T-helper 1 cell treated with Interleukin-12 subunit alpha and Interleukin-12 subunit beta and Interleukin-4 antibody, amounts not matched to agents 30 ng/mL and 1 ng/mL, for 36 hours (primary cell): ENCODE data around the gene NOP16. TPM values are rescaled to one million over a fixed set of nuclear protein-coding genes. Genes with fewer than 3 reads are reported as not detected.
"Not testable (repeated sequence)": the region's sequence is repeated elsewhere in the genome, so short reads cannot be mapped to it uniquely, and the experiment has no call there.

Experiments
- intact Hi-C: fragments of 100-400 bp; cut with micrococcal nuclease; formaldehyde crosslinking; loops from one replicate; pipeline ENCODE4 v1.15.1; 2024
- total RNA-seq: library from RNA; stranded (reverse); gene quantifications from 2 replicates; pipeline ENCODE4 v1.2.3, GENCODE V29; 2022

Gene NOP16
- total RNA-seq, 1 donor from 2014 or later = 39.2 TPM

GRCh38 chr5:176410486-176411180, 22.2 kb upstream of the NOP16 start:
- intact Hi-C loops = no loop called here

GRCh38 chr5:176409765-176410164, 21.4 kb upstream of the NOP16 start:
- intact Hi-C loops = no loop called here

GRCh38 chr5:176408590-176408989, 20.2 kb upstream of the NOP16 start:
- intact Hi-C loops = no loop called here

- intact Hi-C loops = not testable (repeated sequence)
These were observed 19.8 kb upstream of the NOP16 start for GRCh38 chr5:176408252-176408573.

- intact Hi-C loops = no loop called here
These were observed 19.3 kb upstream of the NOP16 start for GRCh38 chr5:176407456-176408251.

GRCh38 chr5:176406436-176407052, 18.1 kb upstream of the NOP16 start:
- intact Hi-C loops = no loop called here

- intact Hi-C loops = no loop called here
These were observed 17.4 kb upstream of the NOP16 start for GRCh38 chr5:176405656-176406435.

GRCh38 chr5:176401281-176402205, 13.1 kb upstream of the NOP16 start:
- intact Hi-C loops = no loop called here

GRCh38 chr5:176400382-176401156, 12.2 kb upstream of the NOP16 start:
- intact Hi-C loops = no loop called here

GRCh38 chr5:176397736-176398420, 9.5 kb upstream of the NOP16 start:
- intact Hi-C loops = no loop called here

- intact Hi-C loops = no loop called here
These were observed 7.9 kb upstream of the NOP16 start for GRCh38 chr5:176396330-176396729.

- intact Hi-C loops = no loop called here
These were observed 6.7 kb upstream of the NOP16 start for GRCh38 chr5:176394881-176395675.

GRCh38 chr5:176394096-176394495, 5.7 kb upstream of the NOP16 start:
- intact Hi-C loops = no loop called here

- intact Hi-C loops = no loop called here
These were observed 4.1 kb upstream of the NOP16 start for GRCh38 chr5:176392526-176392925.

GRCh38 chr5:176391999-176392398, 3.6 kb upstream of the NOP16 start:
- intact Hi-C loops = no loop called here

GRCh38 chr5:176391479-176391878, 3.1 kb upstream of the NOP16 start:
- intact Hi-C loops = no loop called here

GRCh38 chr5:176389135-176390123, 1.0 kb upstream of the NOP16 start:
- intact Hi-C loops = loop anchor here (1.0 to 10.0 kb wide), 12 partner anchors 27 to 1815 kb away; partner anchors contain the start of genes CLTB, HNRNPAB, MXD3 and NHP2
